Stomach smooth muscle (tissue), 2 donors: Measurements from ENCODE around the gene ZEB2.

Experiments used
- H3K27ac ChIP-seq: one replicate; pipeline ENCODE4 v1.7.0; 2013; ENCODE audit warnings: mild to moderate bottlenecking, low read length, inconsistent platforms
- H3K27me3 ChIP-seq, 2 donors: one replicate each; pipeline ENCODE4 v1.7.0; 2013; ENCODE audit warnings: low read length in 2 of 2; ENCODE audit not compliant: insufficient read depth in 2 of 2, control insufficient read depth in 1 of 2
- H3K36me3 ChIP-seq, 2 donors: one replicate each; pipeline ENCODE4 v1.7.0; 2013; ENCODE audit warnings: low read length in 2 of 2; ENCODE audit not compliant: control insufficient read depth in 2 of 2, insufficient read depth in 2 of 2
- H3K4me1 ChIP-seq: one replicate; pipeline ENCODE4 v1.7.0; 2013; ENCODE audit warnings: low read length; ENCODE audit not compliant: control insufficient read depth, insufficient read depth
- H3K4me3 ChIP-seq, 2 donors: one replicate each; pipeline ENCODE4 v1.7.0; 2013; ENCODE audit warnings: low read length in 2 of 2
- H3K9ac ChIP-seq, 2 donors: one replicate each; pipeline ENCODE4 v1.7.0; 2013; ENCODE audit warnings: low read length in 2 of 2, mild to moderate bottlenecking in 1 of 2
- H3K9me3 ChIP-seq, 2 donors: one replicate each; pipeline ENCODE4 v1.7.0; 2013; ENCODE audit warnings: low read length in 2 of 2; ENCODE audit not compliant: control insufficient read depth in 2 of 2
- donor health status: healthy.
- donor health status: Pancreatic carcinoma.

Gene ZEB2

DNA sequence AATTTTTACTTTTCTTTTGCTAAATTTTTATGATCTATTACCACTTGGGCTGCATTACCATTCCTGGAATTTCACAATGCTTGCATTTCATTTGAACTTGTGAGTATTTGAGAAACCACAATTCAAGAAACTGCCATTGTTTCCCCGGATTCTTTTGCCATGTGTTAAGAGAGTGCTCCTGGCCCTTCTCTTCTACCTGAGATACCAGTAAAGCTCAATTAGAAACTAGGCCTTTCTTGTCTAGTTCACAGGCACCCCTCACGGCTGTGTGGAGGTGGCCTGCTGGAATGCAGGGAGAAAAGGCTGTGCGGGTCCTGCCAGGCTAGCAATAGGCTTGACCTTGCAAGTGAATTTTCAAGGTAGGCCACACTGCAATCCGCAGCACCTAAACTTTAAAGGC lies 40.8 kb downstream of the ZEB2 start:
- Histone ChIP-seq H3K4me1 (no peaks in the 10 kb centered on the region), H3K9ac (no peak overlapping the region), H3K9me3 (no peaks in the 10 kb centered on the region), H3K4me3 (no peak overlapping the region), H3K36me3 (no peaks in the 10 kb centered on the region), H3K27ac (no peak overlapping the region), H3K27me3 (no peaks in the 10 kb centered on the region)

GRCh38 chr2:144477957-144478311 lies 42.0 kb downstream of the ZEB2 start:
- Histone ChIP-seq H3K36me3 (no peaks in the 10 kb centered on the region), H3K27me3 (no peaks in the 10 kb centered on the region), H3K4me3 (no peak overlapping the region), H3K9ac (no peak overlapping the region), H3K27ac (no peak overlapping the region), H3K9me3 (no peaks in the 10 kb centered on the region), H3K4me1 (no peaks in the 10 kb centered on the region)

GRCh38 chr2:144477281-144477956 lies 42.5 kb downstream of the ZEB2 start:
- H3K36me3 ChIP-seq = no peaks in the 10 kb centered on the region
- no peaks in the 10 kb centered on the region for H3K9me3 ChIP-seq
- no peaks in the 10 kb centered on the region for H3K27me3 ChIP-seq
- H3K4me3 ChIP-seq = no peak overlapping the region
- no peak overlapping the region for H3K9ac ChIP-seq
- no peak overlapping the region for H3K27ac ChIP-seq
- no peaks in the 10 kb centered on the region for H3K4me1 ChIP-seq

DNA sequence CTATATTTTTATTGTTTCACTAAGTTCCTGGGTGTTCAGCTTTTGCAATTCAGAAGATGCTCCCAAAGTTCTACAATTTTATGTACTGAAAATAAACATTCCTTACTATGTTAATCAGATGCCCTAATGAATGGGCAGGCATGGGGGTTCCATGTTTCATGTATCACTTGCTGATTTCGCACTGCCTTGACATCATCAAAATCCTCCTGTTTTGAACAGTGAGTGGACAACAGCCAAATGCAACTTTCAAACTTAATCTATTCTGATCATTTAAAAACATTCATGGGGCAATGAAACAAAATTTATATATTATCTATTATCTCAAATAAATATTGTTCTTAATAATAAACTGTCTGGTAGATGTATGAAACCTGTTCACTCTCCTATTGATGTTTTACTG lies 43.2 kb downstream of the ZEB2 start:
- H3K9me3 ChIP-seq = no peaks in the 10 kb centered on the region
- no peaks in the 10 kb centered on the region for H3K4me1 ChIP-seq
- H3K36me3 ChIP-seq = no peaks in the 10 kb centered on the region
- no peak overlapping the region for H3K4me3 ChIP-seq
- H3K9ac ChIP-seq = no peak overlapping the region
- H3K27ac ChIP-seq = no peak overlapping the region
- no peaks in the 10 kb centered on the region for H3K27me3 ChIP-seq

DNA sequence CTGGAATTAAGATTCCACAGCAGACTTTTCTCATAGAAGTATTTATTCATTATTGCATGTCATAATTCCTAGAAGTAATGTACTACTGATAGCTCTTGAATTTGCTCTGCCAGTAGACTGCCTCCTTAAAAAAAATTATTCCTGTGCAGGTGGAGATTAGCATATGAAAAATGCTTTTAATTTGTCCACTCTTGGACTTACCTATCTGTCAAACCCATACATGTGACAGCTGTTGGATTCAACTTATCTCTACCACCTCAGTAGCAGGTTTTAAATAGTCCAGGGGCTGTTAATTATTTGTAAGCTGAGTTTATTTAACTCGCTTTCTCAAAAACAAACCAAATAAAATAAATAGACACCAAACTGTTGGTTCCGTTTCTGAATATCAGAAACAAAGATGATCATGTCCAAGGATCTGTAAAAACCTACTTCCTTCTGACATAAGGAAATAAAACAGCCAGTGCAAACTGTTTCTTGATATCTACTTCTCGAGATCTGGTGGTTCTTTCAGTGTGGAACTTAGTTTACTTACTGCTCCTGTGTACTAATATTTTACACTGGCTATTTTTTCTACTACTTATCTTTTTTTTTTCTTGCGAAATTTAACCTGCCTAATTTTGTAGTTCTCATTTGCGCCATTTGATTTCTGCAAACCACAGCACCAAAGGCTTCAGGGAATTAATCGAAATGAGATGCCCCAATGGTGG lies 44.2 kb downstream of the ZEB2 start:
- Histone ChIP-seq H3K9me3 (no peaks in the 10 kb centered on the region), H3K36me3 (no peaks in the 10 kb centered on the region), H3K4me1 (no peaks in the 10 kb centered on the region)

GRCh38 chr2:144475044-144475443 lies 44.9 kb downstream of the ZEB2 start:
- no peaks in the 10 kb centered on the region for H3K4me1 ChIP-seq
- no peak overlapping the region for H3K4me3 ChIP-seq
- H3K9me3 ChIP-seq = no peaks in the 10 kb centered on the region
- no peak overlapping the region for H3K27ac ChIP-seq
- no peaks in the 10 kb centered on the region for H3K36me3 ChIP-seq
- no peak overlapping the region for H3K9ac ChIP-seq
- H3K27me3 ChIP-seq = no peaks in the 10 kb centered on the region

More for the DNA sequence above, 44.2 kb downstream of the ZEB2 start:
- Histone ChIP-seq H3K27ac (no peak overlapping the region), H3K4me3 (no peak overlapping the region), H3K9ac (no peak overlapping the region), H3K27me3 (no peaks in the 10 kb centered on the region)

- Histone ChIP-seq H3K9ac (no peak overlapping the region), H3K4me3 (no peak overlapping the region), H3K9me3 (no peaks in the 10 kb centered on the region), H3K27ac (no peak overlapping the region), H3K4me1 (no peaks in the 10 kb centered on the region), H3K36me3 (no peaks in the 10 kb centered on the region), H3K27me3 (no peaks in the 10 kb centered on the region)
Observed at GRCh38 chr2:144474017-144474416, 45.9 kb downstream of the ZEB2 start.

DNA sequence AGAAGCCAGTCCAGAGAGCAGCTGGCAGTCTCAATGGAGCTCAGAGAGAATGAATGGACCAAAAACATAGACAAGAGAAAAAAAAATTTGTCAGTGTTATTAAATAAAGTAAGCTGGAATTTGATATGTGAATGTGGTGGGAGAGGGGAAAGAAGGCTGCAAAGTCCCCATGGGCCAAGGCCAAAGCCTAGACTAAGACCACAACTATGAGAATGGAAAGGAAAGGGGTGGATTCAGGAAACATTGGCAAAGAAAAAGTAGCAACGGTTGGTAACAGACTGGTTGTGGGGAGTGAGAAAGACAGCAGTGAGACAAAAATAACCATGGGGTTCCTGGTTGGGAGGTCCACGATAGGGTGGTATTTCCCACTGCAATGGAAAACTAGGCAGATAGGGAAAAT lies 47.0 kb downstream of the ZEB2 start:
- Histone ChIP-seq H3K4me1 (no peaks in the 10 kb centered on the region), H3K27ac (no peak overlapping the region), H3K27me3 (no peaks in the 10 kb centered on the region), H3K36me3 (no peaks in the 10 kb centered on the region), H3K9ac (no peak overlapping the region), H3K4me3 (no peak overlapping the region), H3K9me3 (no peaks in the 10 kb centered on the region)

DNA sequence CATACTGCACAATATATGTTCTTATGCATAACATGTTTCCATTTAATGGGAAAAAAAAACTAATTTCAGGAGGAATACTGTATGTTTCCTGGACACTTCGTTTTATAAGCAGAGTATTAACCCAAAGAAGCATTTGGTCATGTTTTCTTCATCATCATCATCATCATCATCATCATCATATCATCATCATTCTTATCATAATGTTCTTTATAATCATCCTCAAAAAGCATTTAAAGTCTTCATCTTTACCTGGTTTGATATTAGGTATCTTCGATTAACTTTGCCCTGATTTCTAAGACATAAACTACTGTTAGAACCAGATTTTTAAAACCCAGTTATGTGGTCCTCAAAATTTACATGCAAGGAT lies 47.9 kb downstream of the ZEB2 start:
- Histone ChIP-seq H3K4me1 (no peaks in the 10 kb centered on the region), H3K36me3 (no peaks in the 10 kb centered on the region), H3K27me3 (no peaks in the 10 kb centered on the region), H3K9me3 (no peaks in the 10 kb centered on the region), H3K4me3 (no peak overlapping the region), H3K27ac (no peak overlapping the region), H3K9ac (no peak overlapping the region)

DNA sequence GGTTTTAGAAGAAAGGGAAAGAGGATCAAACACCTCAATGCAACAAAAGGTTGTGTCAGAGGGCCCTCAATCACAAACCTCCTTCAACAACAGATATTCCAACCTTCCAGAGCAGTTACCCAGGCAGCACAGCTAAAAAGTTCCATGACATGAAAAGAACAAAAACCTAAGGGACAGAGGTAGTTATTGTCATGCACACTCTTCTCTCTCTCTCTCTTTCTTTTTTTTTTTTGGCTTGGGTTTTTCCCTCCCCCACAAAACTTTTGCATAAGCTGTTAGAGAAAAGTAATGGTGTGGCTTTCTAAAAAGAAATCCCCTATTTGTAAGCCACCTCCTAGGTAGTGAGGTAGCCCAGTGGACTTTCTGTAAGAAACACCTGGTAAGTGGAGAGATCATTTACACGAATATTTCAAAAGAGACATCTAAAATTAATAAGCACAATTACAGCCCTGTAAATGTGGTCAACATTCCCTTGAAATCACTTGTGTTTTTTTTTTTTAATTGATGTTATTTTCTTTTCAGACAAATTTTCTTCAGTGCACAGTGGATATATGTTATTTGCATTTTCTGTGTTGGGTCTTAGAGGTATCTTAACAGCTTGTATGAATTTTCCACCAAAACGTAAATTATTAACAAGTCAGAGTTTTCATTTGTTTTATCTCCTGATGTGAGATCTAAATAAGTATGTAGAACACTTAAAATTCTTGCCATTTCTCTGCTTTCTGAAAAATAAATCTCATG lies 48.4 kb downstream of the ZEB2 start:
- Histone ChIP-seq H3K4me3 (no peak overlapping the region), H3K27ac (no peak overlapping the region), H3K27me3 (no peaks in the 10 kb centered on the region), H3K4me1 (no peaks in the 10 kb centered on the region), H3K9ac (no peak overlapping the region), H3K36me3 (no peaks in the 10 kb centered on the region), H3K9me3 (no peaks in the 10 kb centered on the region)

DNA sequence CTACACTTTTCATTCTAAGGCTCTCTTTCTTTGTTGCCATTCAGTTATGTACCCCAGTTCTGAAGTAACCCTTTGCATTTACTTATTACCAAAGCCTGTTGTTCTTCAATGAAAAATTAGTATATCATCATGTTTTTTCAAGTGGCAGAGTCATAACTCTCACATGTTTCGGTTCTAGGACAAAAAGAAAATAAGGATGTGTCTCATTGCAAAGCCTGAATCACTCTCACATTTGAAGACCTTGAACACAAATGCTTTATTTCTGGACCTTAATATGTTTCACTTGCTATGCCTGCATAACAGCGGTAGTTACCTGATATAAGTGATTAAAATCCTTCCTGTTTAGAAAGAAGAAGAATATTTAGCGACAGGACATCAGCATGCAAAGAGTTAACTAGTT lies 49.1 kb downstream of the ZEB2 start:
- no peak overlapping the region for H3K9ac ChIP-seq
- H3K4me1 ChIP-seq = no peaks in the 10 kb centered on the region
- no peak overlapping the region for H3K4me3 ChIP-seq
- no peaks in the 10 kb centered on the region for H3K36me3 ChIP-seq
- H3K27me3 ChIP-seq = no peaks in the 10 kb centered on the region
- H3K27ac ChIP-seq = no peak overlapping the region
- H3K9me3 ChIP-seq = no peaks in the 10 kb centered on the region
